GM18873 (cell line): ENCODE measurements around the gene IKZF1.
A peak's percentile ranks its signal among the peaks of the same experiment; 100 is the strongest.

Experiments
- ATAC-seq: cut with Tn5 transposase; IDR thresholded peaks from one replicate; pipeline ENCODE4 v1.9.1; 2021; ENCODE audit warnings: mild to moderate bottlenecking, moderate library complexity, moderate number of reproducible peaks; ENCODE audit not compliant: unreplicated experiment, low FRiP score

Gene IKZF1

GRCh38 chr7:50431316-50431715 is 126.8 kb downstream of the IKZF1 start:
- no peak for ATAC-seq

- no peak for ATAC-seq
Measured at GRCh38 chr7:50431722-50432305, 127.3 kb downstream of the IKZF1 start.

GRCh38 chr7:50436133-50436806 is 131.8 kb downstream of the IKZF1 start:
- ATAC-seq, result no peak

GRCh38 chr7:50446542-50446960 is 142.0 kb downstream of the IKZF1 start:
- no peak for ATAC-seq

- ATAC-seq, result peak; percentile 48
Measured at GRCh38 chr7:50448823-50449222, 144.3 kb downstream of the IKZF1 start.

- ATAC-seq, result no peak
Measured at GRCh38 chr7:50449501-50449880, 145.0 kb downstream of the IKZF1 start.

- peak; percentile 74 for ATAC-seq
Measured at GRCh38 chr7:50449881-50450589, 145.5 kb downstream of the IKZF1 start, which contains the start of gene FIGNL1. TSS of gene FIGNL1 (minus strand) at chr7:50450350. CDS start at chr7:50447287, 3,063 bp downstream.

- ATAC-seq, result peak; percentile 1
Measured at GRCh38 chr7:50450590-50451032, 146.1 kb downstream of the IKZF1 start.
